Measurements from ENCODE around the gene S100P.

S100P gene

DNA sequence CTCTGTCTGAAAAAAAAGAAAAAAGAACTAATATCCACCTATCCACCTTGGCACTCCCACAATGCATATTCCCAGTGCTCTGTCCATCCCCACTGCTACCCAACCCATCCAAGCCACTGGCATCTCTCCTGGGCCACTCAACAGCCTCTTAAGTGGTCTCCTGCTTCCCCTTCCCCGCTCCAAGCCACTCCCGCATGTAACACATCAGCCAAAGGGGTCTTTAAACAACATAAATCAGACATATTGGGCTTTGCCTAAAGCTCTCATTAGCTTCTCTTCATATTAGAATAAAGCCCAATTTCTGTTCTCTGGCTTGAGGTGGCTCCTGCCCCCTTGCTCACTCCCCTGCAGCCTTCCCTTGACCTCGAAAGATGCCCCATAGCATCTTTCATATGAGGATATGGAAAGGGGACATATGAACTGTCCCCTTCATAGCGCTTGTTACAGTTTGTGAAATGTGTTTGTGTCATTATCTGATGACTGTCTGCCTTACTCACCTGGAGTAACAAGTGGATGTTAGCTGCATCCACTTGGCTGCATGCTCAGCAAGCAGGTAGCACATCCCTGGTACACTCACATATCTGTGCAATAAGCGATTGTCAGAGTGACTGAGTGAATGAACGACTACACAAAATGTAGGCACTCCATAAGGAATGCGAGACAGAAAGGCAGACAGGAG lies 25.4 kb downstream of the S100P start:
- H3K4me1 ChIP-seq (ENCODE audit: insufficient read depth, low read length) = peaks cover 35% of the 10 kb centered on the region
- H3K4me2 ChIP-seq (ENCODE audit: insufficient read depth, low read length) = no peak overlapping the region
- peaks cover 21% of the 10 kb centered on the region for H3K79me2 ChIP-seq (ENCODE audit: insufficient read depth, low read length)
- ATAC-seq (ENCODE audit: insufficient read depth, low read depth) = no peak
- no peak overlapping the region for H2AFZ ChIP-seq (ENCODE audit: low read depth, low read length)
- H4K20me1 ChIP-seq (ENCODE audit: insufficient read depth, low read length) = peaks cover 21% of the 10 kb centered on the region
- no peaks in the 10 kb centered on the region for H3K9me3 ChIP-seq (ENCODE audit: insufficient read depth, low read length, severe bottlenecking)
- no peak overlapping the region for H3K27ac ChIP-seq (ENCODE audit: low read length)
- DNase-seq = no peak
- no peak for TF ChIP-seq EZH2 (IDR thresholded peaks at IDR 0.05; ENCODE audit: borderline replicate concordance, low read depth, low read length, severe bottlenecking)
- TF ChIP-seq, protein P1, sequence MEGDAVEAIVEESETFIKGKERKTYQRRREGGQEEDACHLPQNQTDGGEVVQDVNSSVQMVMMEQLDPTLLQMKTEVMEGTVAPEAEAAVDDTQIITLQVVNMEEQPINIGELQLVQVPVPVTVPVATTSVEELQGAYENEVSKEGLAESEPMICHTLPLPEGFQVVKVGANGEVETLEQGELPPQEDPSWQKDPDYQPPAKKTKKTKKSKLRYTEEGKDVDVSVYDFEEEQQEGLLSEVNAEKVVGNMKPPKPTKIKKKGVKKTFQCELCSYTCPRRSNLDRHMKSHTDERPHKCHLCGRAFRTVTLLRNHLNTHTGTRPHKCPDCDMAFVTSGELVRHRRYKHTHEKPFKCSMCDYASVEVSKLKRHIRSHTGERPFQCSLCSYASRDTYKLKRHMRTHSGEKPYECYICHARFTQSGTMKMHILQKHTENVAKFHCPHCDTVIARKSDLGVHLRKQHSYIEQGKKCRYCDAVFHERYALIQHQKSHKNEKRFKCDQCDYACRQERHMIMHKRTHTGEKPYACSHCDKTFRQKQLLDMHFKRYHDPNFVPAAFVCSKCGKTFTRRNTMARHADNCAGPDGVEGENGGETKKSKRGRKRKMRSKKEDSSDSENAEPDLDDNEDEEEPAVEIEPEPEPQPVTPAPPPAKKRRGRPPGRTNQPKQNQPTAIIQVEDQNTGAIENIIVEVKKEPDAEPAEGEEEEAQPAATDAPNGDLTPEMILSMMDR (IDR thresholded peaks at IDR 0.05; ENCODE audit: borderline replicate concordance, extremely low read depth, low read length, poor library complexity, severe bottlenecking) = no peak
- H3K36me3 ChIP-seq (ENCODE audit: insufficient read depth, low read length) = no peaks in the 10 kb centered on the region; the same call in 1 of the 2 replicates
- no peak overlapping the region for H3K9ac ChIP-seq (ENCODE audit: low read depth, low read length)
- no peak overlapping the region for H3K4me3 ChIP-seq (ENCODE audit: low read depth in 1 of 2, low read length in 2 of 2)
- no peaks in the 10 kb centered on the region for H3K27me3 ChIP-seq (ENCODE audit: insufficient read depth, low read length, poor library complexity)

DNA sequence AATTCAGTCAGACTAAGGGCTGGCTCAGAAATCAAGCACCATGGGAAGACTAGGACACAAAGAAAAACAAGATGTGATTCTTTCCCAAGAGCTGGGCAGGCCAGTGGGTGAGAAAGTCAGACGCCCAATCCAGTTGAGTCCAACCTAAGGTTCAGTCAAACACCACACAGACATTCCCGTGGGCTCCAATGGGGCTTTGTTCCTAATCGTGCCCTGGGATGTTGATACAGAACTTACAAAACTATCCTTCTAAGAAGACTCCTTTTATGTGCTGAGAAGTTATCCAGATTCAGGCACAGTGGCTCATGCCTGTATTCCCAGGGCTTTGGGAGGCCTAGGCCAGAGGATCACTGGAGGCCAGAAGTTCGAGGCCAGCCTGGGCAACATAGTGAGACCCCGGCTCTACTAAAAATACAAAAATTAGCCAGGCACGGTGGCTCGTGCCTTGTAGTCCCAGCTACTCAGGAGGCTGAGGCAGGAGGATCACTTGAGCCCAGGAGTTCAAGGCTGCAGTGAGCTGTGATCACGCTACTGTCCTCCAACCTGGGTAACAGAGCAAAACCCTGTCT lies 26.0 kb downstream of the S100P start:
- Histone ChIP-seq H3K9ac (ENCODE audit: low read depth, low read length) (no peak overlapping the region), H4K20me1 (ENCODE audit: insufficient read depth, low read length) (peaks cover 21% of the 10 kb centered on the region), H3K36me3 (ENCODE audit: insufficient read depth, low read length) (no peaks in the 10 kb centered on the region; the same call in 1 of the 2 replicates), H2AFZ (ENCODE audit: low read depth, low read length) (no peak overlapping the region), H3K27ac (ENCODE audit: low read length) (no peak overlapping the region), H3K79me2 (ENCODE audit: insufficient read depth, low read length) (peaks cover 21% of the 10 kb centered on the region), H3K9me3 (ENCODE audit: insufficient read depth, low read length, severe bottlenecking) (no peaks in the 10 kb centered on the region), H3K27me3 (ENCODE audit: insufficient read depth, low read length, poor library complexity) (no peaks in the 10 kb centered on the region), H3K4me1 (ENCODE audit: insufficient read depth, low read length) (peaks cover 35% of the 10 kb centered on the region), H3K4me2 (ENCODE audit: insufficient read depth, low read length) (no peak overlapping the region), H3K4me3 (ENCODE audit: low read depth in 1 of 2, low read length in 2 of 2) (no peak overlapping the region)
- DNase-seq (no peak), ATAC-seq (ENCODE audit: insufficient read depth, low read depth) (no peak)
- TF ChIP-seq, protein P1 (IDR thresholded peaks at IDR 0.05; ENCODE audit: borderline replicate concordance, extremely low read depth, low read length, poor library complexity, severe bottlenecking) = no peak
- no peak for TF ChIP-seq EZH2 (IDR thresholded peaks at IDR 0.05; ENCODE audit: borderline replicate concordance, low read depth, low read length, severe bottlenecking)

DNA sequence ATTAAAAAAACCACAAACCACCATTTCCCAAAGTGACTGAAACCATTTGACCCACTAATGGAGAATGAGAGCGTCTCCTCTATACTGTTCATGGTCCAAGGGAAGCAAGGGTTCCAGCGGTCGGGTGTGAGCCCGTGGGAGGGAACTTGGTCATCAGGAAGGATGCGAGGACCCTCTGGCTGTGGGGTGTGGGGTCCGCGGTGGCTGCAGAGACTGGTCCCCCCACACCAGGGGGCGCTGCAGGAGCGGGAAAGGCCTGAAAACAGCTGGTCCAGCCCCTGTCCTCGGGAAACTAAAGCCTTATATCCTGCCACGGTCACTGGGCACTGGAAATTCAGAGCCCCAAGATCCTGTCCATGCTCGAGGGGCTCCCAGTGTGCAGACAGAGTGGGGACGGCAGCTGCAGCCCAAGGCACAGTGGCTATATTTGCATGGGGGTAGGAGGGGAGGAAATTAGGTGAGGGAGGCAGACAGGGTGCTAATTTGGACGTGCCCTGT lies 26.6 kb downstream of the S100P start:
- no peaks in the 10 kb centered on the region; the same call in 1 of the 2 replicates for H3K36me3 ChIP-seq (ENCODE audit: insufficient read depth, low read length)
- no peak overlapping the region for H3K4me3 ChIP-seq (ENCODE audit: low read depth in 1 of 2, low read length in 2 of 2)
- no peaks in the 10 kb centered on the region for H3K9me3 ChIP-seq (ENCODE audit: insufficient read depth, low read length, severe bottlenecking)
- peak overlapping the region; percentile 49 for H3K4me2 ChIP-seq (ENCODE audit: insufficient read depth, low read length)
- no peaks in the 10 kb centered on the region for H3K27me3 ChIP-seq (ENCODE audit: insufficient read depth, low read length, poor library complexity)
- peaks cover 31% of the 10 kb centered on the region for H3K4me1 ChIP-seq (ENCODE audit: insufficient read depth, low read length)
- peak overlapping the region; percentile 47 for H2AFZ ChIP-seq (ENCODE audit: low read depth, low read length)
- DNase-seq (peak; percentile 75), ATAC-seq (ENCODE audit: insufficient read depth, low read depth) (peak; percentile 61)
- TF ChIP-seq, protein P1 (IDR thresholded peaks at IDR 0.05; ENCODE audit: borderline replicate concordance, extremely low read depth, low read length, poor library complexity, severe bottlenecking) = peak; percentile 96
- TF ChIP-seq EZH2 (IDR thresholded peaks at IDR 0.05; ENCODE audit: borderline replicate concordance, low read depth, low read length, severe bottlenecking) = no peak
- no peak overlapping the region for H3K9ac ChIP-seq (ENCODE audit: low read depth, low read length)
- H3K79me2 ChIP-seq (ENCODE audit: insufficient read depth, low read length) = peaks cover 21% of the 10 kb centered on the region
- H3K27ac ChIP-seq (ENCODE audit: low read length) = no peak overlapping the region
- H4K20me1 ChIP-seq (ENCODE audit: insufficient read depth, low read length) = peaks cover 21% of the 10 kb centered on the region

All from DND-41 (cell line).